SK-N-SH (cell line): ENCODE data around the gene LAMA1. TPM values are rescaled to one million over a fixed set of nuclear protein-coding genes. Genes with fewer than 3 reads are reported as not detected.

Experiments
- CTCF ChIA-PET: fragments of 300-600, 350-600 bp; formaldehyde crosslinking; extraction: SDS; loops from one replicate; lab custom pipeline; 2021; lab: Yijun Ruan, JAX
- POLR2A ChIA-PET: fragments of 350-600 bp; sonication (Branson Sonifier 250); formaldehyde crosslinking; extraction: SDS; loops from one replicate; lab custom pipeline; 2020; ENCODE audit warnings: antibody characterized with exemption, inconsistent platforms; lab: Yijun Ruan, JAX
- DNase-seq: peaks from one replicate; pipeline ENCODE4 v3.0.0; 2012
- H2AFZ ChIP-seq: fragments of 200-600 bp; sonication (generic); 2 replicates; pipeline ENCODE4 v1.8.1; 2016; ENCODE audit warnings: antibody characterized with exemption, mild to moderate bottlenecking, low read depth
- H3F3A ChIP-seq: fragments of 200-600 bp; sonication (generic); replicated peaks from 2 replicates; pipeline ENCODE3; 2016; ENCODE audit warnings: antibody characterized with exemption, mild to moderate bottlenecking; ENCODE audit not compliant: insufficient read depth
- H3K27ac ChIP-seq, 2 experiments: fragments of 200-500 bp in 1 of 2; fragments of 200-600 bp in 1 of 2; sonication (Bioruptor generic) in 1 of 2; sonication (generic), shearing (Covaris generic) in 1 of 2; 2 replicates each; pipeline versions ENCODE4 v1.5.1 to v1.6.1; 2014 to 2016; ENCODE audit warnings: low read depth in 2 of 2, inconsistent platforms in 1 of 2, low read length in 1 of 2, mild to moderate bottlenecking in 1 of 2, mixed read lengths in 1 of 2
- H3K27me3 ChIP-seq: fragments of 200-600 bp; sonication (generic), shearing (Covaris generic); 2 replicates; pipeline ENCODE4 v1.6.1; 2016; ENCODE audit warnings: mixed run types; ENCODE audit not compliant: insufficient read depth
- H3K36me3 ChIP-seq, 2 experiments: fragments of 200-500 bp in 1 of 2; fragments of 200-600 bp in 1 of 2; sonication (Bioruptor generic) in 1 of 2; sonication (generic) in 1 of 2; replicated peaks in 1 of 2; 2 replicates each; pipeline versions ENCODE3 to v1.5.1; 2014 to 2016; ENCODE audit warnings: low read length in 1 of 2, mild to moderate bottlenecking in 1 of 2; ENCODE audit not compliant: insufficient read depth in 2 of 2, control insufficient read depth in 1 of 2
- H3K4me1 ChIP-seq, 2 experiments: fragments of 200-500 bp in 1 of 2; fragments of 200-600 bp in 1 of 2; sonication (Bioruptor generic) in 1 of 2; sonication (generic), shearing (Covaris generic) in 1 of 2; 2 replicates each; pipeline versions ENCODE4 v1.5.1 to v1.6.1; 2014 to 2016; ENCODE audit warnings: low read depth in 1 of 2, low read length in 1 of 2, mixed run types in 1 of 2; ENCODE audit not compliant: insufficient read depth in 2 of 2, control insufficient read depth in 1 of 2
- H3K4me2 ChIP-seq: fragments of 200-600 bp; sonication (generic), shearing (Covaris generic); 2 replicates; pipeline ENCODE4 v1.6.1; 2017; ENCODE audit warnings: mixed run types
- H3K4me3 ChIP-seq, 2 experiments: fragments of 200-500 bp in 1 of 2; fragments of 200-600 bp in 1 of 2; sonication (Bioruptor generic) in 1 of 2; sonication (generic), shearing (Covaris generic) in 1 of 2; 2 replicates each; pipeline versions ENCODE4 v1.5.1 to v1.8.1; 2014 to 2016; ENCODE audit warnings: low read depth in 2 of 2, inconsistent platforms in 1 of 2, low read length in 1 of 2, mild to moderate bottlenecking in 1 of 2, mixed read lengths in 1 of 2, moderate library complexity in 1 of 2
- H3K79me2 ChIP-seq: fragments of 200-600 bp; sonication (generic); 2 replicates; pipeline ENCODE4 v1.8.1; 2017; ENCODE audit warnings: mild to moderate bottlenecking; ENCODE audit not compliant: insufficient read depth
- H3K9ac ChIP-seq: fragments of 200-600 bp; sonication (generic); 2 replicates; pipeline ENCODE4 v1.6.1; 2017; ENCODE audit warnings: mixed run types
- H3K9me2 ChIP-seq: fragments of 200-600 bp; sonication (generic); 2 replicates; pipeline ENCODE4 v1.6.1; 2017; ENCODE audit warnings: mixed run types
- H3K9me3 ChIP-seq: fragments of 200-600 bp; sonication (generic); 2 replicates; pipeline ENCODE4 v1.6.1; 2017; ENCODE audit warnings: mixed run types, mild to moderate bottlenecking, moderate library complexity
- H4K20me1 ChIP-seq: fragments of 200-600 bp; sonication (generic); 2 replicates; pipeline ENCODE4 v1.6.1; 2017; ENCODE audit warnings: mild to moderate bottlenecking, mixed run types; ENCODE audit not compliant: insufficient read depth
- CHD2 ChIP-seq: fragments of 150-350 bp; IDR thresholded peaks from 2 replicates; pipeline ENCODE4 v1.6.1; 2018; ENCODE audit warnings: low read length; ENCODE audit not compliant: partially characterized antibody
- ELF1 ChIP-seq: IDR thresholded peaks from 2 replicates; pipeline ENCODE4 v1.4.0; 2012
- EZH2phosphoT487 ChIP-seq: fragments of 200-600 bp; sonication (generic); IDR thresholded peaks from 2 replicates; pipeline ENCODE4 v1.6.1; 2017; ENCODE audit warnings: low read depth, mixed run types, mild to moderate bottlenecking, antibody characterized with exemption, moderate library complexity, borderline replicate concordance
- GABPA ChIP-seq: IDR thresholded peaks from 2 replicates; pipeline ENCODE4 v1.4.0; 2012; ENCODE audit warnings: low read depth, mild to moderate bottlenecking
- GATA2 ChIP-seq: sonication (generic); formaldehyde crosslinking; IDR thresholded peaks from 2 replicates; pipeline ENCODE4 v1.5.0; 2020; ENCODE audit warnings: mild to moderate bottlenecking, missing genetic modification reagents
- IRF3 ChIP-seq: fragments of 150-350 bp; IDR thresholded peaks from 2 replicates; pipeline ENCODE4 v1.6.1; 2016; ENCODE audit warnings: mild to moderate bottlenecking, low read depth, low read length
- JUND ChIP-seq: IDR thresholded peaks from 2 replicates; pipeline ENCODE4 v1.4.0; 2012
- MEF2A ChIP-seq: IDR thresholded peaks from 2 replicates; pipeline ENCODE4 v1.4.0; 2012; ENCODE audit warnings: low read depth, borderline replicate concordance
- NRF1 ChIP-seq: IDR thresholded peaks from 2 replicates; pipeline ENCODE4 v1.6.1; 2012; ENCODE audit warnings: low read depth, mild to moderate bottlenecking, low read length
- POLR2AphosphoS5 ChIP-seq: IDR thresholded peaks from 2 replicates; pipeline ENCODE4 v1.6.1; 2012; ENCODE audit warnings: low read depth, low read length
- RCOR1 ChIP-seq: fragments of 150-350 bp; IDR thresholded peaks from 2 replicates; pipeline ENCODE4 v1.6.1; 2017; ENCODE audit warnings: antibody characterized with exemption, low read length
- RFX5 ChIP-seq: IDR thresholded peaks from 2 replicates; pipeline ENCODE4 v1.6.1; 2012; ENCODE audit warnings: mild to moderate bottlenecking, improper control_type of control experiment, low read length
- RXRA ChIP-seq: IDR thresholded peaks from 2 replicates; pipeline ENCODE4 v1.4.0; 2012; ENCODE audit warnings: low read depth, mild to moderate bottlenecking, borderline replicate concordance
- SIN3A ChIP-seq: IDR thresholded peaks from 2 replicates; pipeline ENCODE4 v1.6.1; 2012; ENCODE audit warnings: low read depth, mild to moderate bottlenecking, low read length, moderate library complexity, borderline replicate concordance
- SMC3 ChIP-seq: IDR thresholded peaks from 2 replicates; pipeline ENCODE4 v1.6.1; 2012; ENCODE audit warnings: low read depth, low read length, improper control_type of control experiment
- TAF1 ChIP-seq: IDR thresholded peaks from 2 replicates; pipeline ENCODE4 v1.6.1; 2012; ENCODE audit warnings: low read depth, mild to moderate bottlenecking, low read length, moderate library complexity, borderline replicate concordance
- TCF12 ChIP-seq: IDR thresholded peaks from 2 replicates; pipeline ENCODE4 v1.4.0; 2012
- USF1 ChIP-seq: IDR thresholded peaks from 2 replicates; pipeline ENCODE4 v1.4.0; 2012; ENCODE audit warnings: low read depth, borderline replicate concordance
- YY1 ChIP-seq: IDR thresholded peaks from 2 replicates; pipeline ENCODE4 v1.4.0; 2012; ENCODE audit warnings: low read depth, mild to moderate bottlenecking
- ZBTB33 ChIP-seq: IDR thresholded peaks from 2 replicates; pipeline ENCODE4 v1.4.0; 2012; ENCODE audit warnings: low read depth, borderline replicate concordance
- WGBS: methylation state at CpG from one replicate; pipeline ENCODE4 v1.1.6; 2017; ENCODE audit warnings: low lambda C conversion rate; 5-methylcytosine and 5-hydroxymethylcytosine counted together
- polyA plus RNA-seq, 3 experiments: library from polyadenylated mRNA; depleted of rRNA; stranded (reverse); fragments of >200 nt; gene quantifications; 2 replicates each; pipeline ENCODE4 v1.2.3, GENCODE V29; 2012

Gene LAMA1
- polyA plus RNA-seq, 1 of the 3 experiments (the other 2 are of a cell fraction), result 0.07 TPM

GRCh38 chr18:6961331-6961730 lies 156.3 kb downstream of the LAMA1 start:
- H4K20me1 ChIP-seq, result no peaks in the 10 kb centered on the region
- no peaks in the 10 kb centered on the region for H3F3A ChIP-seq
- no peaks in the 10 kb centered on the region for H3K9me3 ChIP-seq
- TF ChIP-seq MEF2A (no peak), GABPA (no peak), NRF1 (no peak), EZH2phosphoT487 (no peak), IRF3 (no peak), CHD2 (no peak)
- POLR2A ChIA-PET, result no interaction called here
- no peaks in the 10 kb centered on the region for H3K4me1 ChIP-seq
- 63% methylated on average over 9 of the region's 9 CpGs for WGBS
- H3K27me3 ChIP-seq, result no peaks in the 10 kb centered on the region
- no peaks in the 10 kb centered on the region for H3K79me2 ChIP-seq
- H3K27ac ChIP-seq, result no peak overlapping the region
- H3K4me3 ChIP-seq, result no peak overlapping the region
- no peak overlapping the region for H3K4me2 ChIP-seq
- H2AFZ ChIP-seq, result no peak overlapping the region
- no peak for DNase-seq
- H3K9ac ChIP-seq, result no peak overlapping the region
- no peaks in the 10 kb centered on the region for H3K9me2 ChIP-seq
- no peaks in the 10 kb centered on the region for H3K36me3 ChIP-seq
- CTCF ChIA-PET, result interaction anchor here (0.8 kb wide), 1 partner anchor 81 kb away, joined by 3 read pairs; no protein-coding TSS in a partner anchor

- CTCF ChIA-PET, result no interaction called here
- DNase-seq, result no peak
- H3K9ac ChIP-seq, result no peak overlapping the region
- TF ChIP-seq SIN3A (no peak), YY1 (no peak), MEF2A (no peak), TAF1 (no peak), ELF1 (no peak), TCF12 (no peak), IRF3 (no peak), GATA2 (CRISPR knock-in tag) (no peak), POLR2AphosphoS5 (no peak), EZH2phosphoT487 (no peak), USF1 (no peak), ZBTB33 (no peak), SMC3 (no peak), RFX5 (no peak), JUND (no peak), RCOR1 (no peak), RXRA (no peak)
- no peaks in the 10 kb centered on the region for H3K9me2 ChIP-seq
- no peaks in the 10 kb centered on the region for H4K20me1 ChIP-seq
- no peaks in the 10 kb centered on the region for H3K79me2 ChIP-seq
- no peaks in the 10 kb centered on the region for H3K4me1 ChIP-seq
- H3K27ac ChIP-seq, result no peak overlapping the region
- POLR2A ChIA-PET, result no interaction called here
- H2AFZ ChIP-seq, result no peak overlapping the region
- no peaks in the 10 kb centered on the region for H3F3A ChIP-seq
- no peak overlapping the region for H3K4me2 ChIP-seq
- H3K27me3 ChIP-seq, result no peaks in the 10 kb centered on the region
- no peaks in the 10 kb centered on the region for H3K36me3 ChIP-seq
- 53% methylated on average over 2 of the region's 2 CpGs for WGBS
- H3K9me3 ChIP-seq, result no peaks in the 10 kb centered on the region
- H3K4me3 ChIP-seq, result no peak overlapping the region
These were observed 156.9 kb downstream of the LAMA1 start for GRCh38 chr18:6960656-6961055.
